ENCODE data around the gene TARBP2. TPM values are rescaled to one million over a fixed set of nuclear protein-coding genes. Genes with fewer than 3 reads are reported as not detected.

The TARBP2 gene
- total RNA-seq, 1 experiment from 2014 or later = 74.0 TPM

GRCh38 chr12:53500776-53501614 is at the start of gene TARBP2 (continued):
- no peak for TF ChIP-seq ZNF281 (CRISPR knock-in tag; IDR thresholded peaks at IDR 0.05)
- TF ChIP-seq ZNF138 (CRISPR knock-in tag; conservative IDR thresholded peaks at IDR 0.05) = no peak
- peak; percentile 30; the same call in 1 of the 2 replicates for TF ChIP-seq ZNF416 (CRISPR knock-in tag; IDR thresholded peaks at IDR 0.05)
- no peak for TF ChIP-seq MLX (CRISPR knock-in tag; IDR thresholded peaks at IDR 0.05)
- TF ChIP-seq PRRX2 (CRISPR knock-in tag; IDR thresholded peaks at IDR 0.05) = no peak

GRCh38 chr12:53451661-53452158 is 49.4 kb upstream of the TARBP2 start, which contains the start of gene PCBP2:
TSS of gene PCBP2 (plus strand) at chr12:53452102. CDS start at chr12:53454801, 2,699 bp downstream.
- Mint-ChIP-seq H3K27ac (peak within 1 kb of the TSS; percentile 100), H3K4me1 (peaks cover 23% of the 10 kb centered on the region), H3K9me3 (no peaks in the 10 kb centered on the region), H3K36me3 (peaks cover 50% of the 10 kb centered on the region), H3K27me3 (ENCODE audit: low read depth) (no peaks in the 10 kb centered on the region), H3K4me3 (peak within 1 kb of the TSS; percentile 96)
- ATAC-seq = peak; percentile 95
- DNase-seq (ENCODE audit: low spot score) = peak; percentile 98
- ChIA-PET CTCF (interaction anchor here (0.6 to 2.9 kb wide), 9 partner anchors 24 to 721 kb away, joined by 3 to 18 read pairs (median 5); partner anchors contain the start of genes AAAS and PFDN5), POLR2A (interaction anchor here (0.6 kb wide), 1 partner anchor 192 kb away, joined by 3 read pairs; no protein-coding TSS in a partner anchor)
- TF ChIP-seq ATF6 (CRISPR knock-in tag; IDR thresholded peaks at IDR 0.05) (no peak), RORB (CRISPR knock-in tag; IDR thresholded peaks at IDR 0.05) (no peak), KAT7 (CRISPR knock-in tag; IDR thresholded peaks at IDR 0.05; ENCODE audit: borderline replicate concordance) (no peak), ELF4 (CRISPR knock-in tag; IDR thresholded peaks at IDR 0.05; ENCODE audit: low read depth) (no peak), JUN (CRISPR knock-in tag; IDR thresholded peaks at IDR 0.05) (no peak), STAT6 (CRISPR knock-in tag; conservative IDR thresholded peaks at IDR 0.05; ENCODE audit: low read depth) (no peak), ZMAT4 (CRISPR knock-in tag; IDR thresholded peaks at IDR 0.05) (no peak), FOXK1 (CRISPR knock-in tag; IDR thresholded peaks at IDR 0.05) (peak; percentile 91), NR3C1 (CRISPR knock-in tag; conservative IDR thresholded peaks at IDR 0.05; ENCODE audit: low read depth) (no peak), ZNF532 (CRISPR knock-in tag; IDR thresholded peaks at IDR 0.05; ENCODE audit: borderline replicate concordance) (no peak), ZNF219 (CRISPR knock-in tag; IDR thresholded peaks at IDR 0.05; ENCODE audit: borderline replicate concordance) (no peak), GRHL2 (CRISPR knock-in tag; IDR thresholded peaks at IDR 0.05; ENCODE audit: insufficient replicate concordance, severe bottlenecking) (no peak), ZNF138 (CRISPR knock-in tag; conservative IDR thresholded peaks at IDR 0.05) (no peak), GABPB1 (CRISPR knock-in tag; IDR thresholded peaks at IDR 0.05) (peak; percentile 98), ZNF317 (CRISPR knock-in tag; IDR thresholded peaks at IDR 0.05; ENCODE audit: borderline replicate concordance, low read depth) (no peak), FOXJ3 (CRISPR knock-in tag; IDR thresholded peaks at IDR 0.05; ENCODE audit: borderline replicate concordance) (no peak), ETV6 (CRISPR knock-in tag; IDR thresholded peaks at IDR 0.05) (peak; percentile 68; the same call in 1 of the 2 replicates), ZNF263 (CRISPR knock-in tag; IDR thresholded peaks at IDR 0.05; ENCODE audit: low read depth) (no peak)
